ENCODE measurements around the gene FNTB. TPM values are rescaled to one million over a fixed set of nuclear protein-coding genes. Genes with fewer than 3 reads are reported as not detected.

Gene FNTB
- polyA plus RNA-seq, 1 donor from 2014 or later: 6.7 TPM

DNA sequence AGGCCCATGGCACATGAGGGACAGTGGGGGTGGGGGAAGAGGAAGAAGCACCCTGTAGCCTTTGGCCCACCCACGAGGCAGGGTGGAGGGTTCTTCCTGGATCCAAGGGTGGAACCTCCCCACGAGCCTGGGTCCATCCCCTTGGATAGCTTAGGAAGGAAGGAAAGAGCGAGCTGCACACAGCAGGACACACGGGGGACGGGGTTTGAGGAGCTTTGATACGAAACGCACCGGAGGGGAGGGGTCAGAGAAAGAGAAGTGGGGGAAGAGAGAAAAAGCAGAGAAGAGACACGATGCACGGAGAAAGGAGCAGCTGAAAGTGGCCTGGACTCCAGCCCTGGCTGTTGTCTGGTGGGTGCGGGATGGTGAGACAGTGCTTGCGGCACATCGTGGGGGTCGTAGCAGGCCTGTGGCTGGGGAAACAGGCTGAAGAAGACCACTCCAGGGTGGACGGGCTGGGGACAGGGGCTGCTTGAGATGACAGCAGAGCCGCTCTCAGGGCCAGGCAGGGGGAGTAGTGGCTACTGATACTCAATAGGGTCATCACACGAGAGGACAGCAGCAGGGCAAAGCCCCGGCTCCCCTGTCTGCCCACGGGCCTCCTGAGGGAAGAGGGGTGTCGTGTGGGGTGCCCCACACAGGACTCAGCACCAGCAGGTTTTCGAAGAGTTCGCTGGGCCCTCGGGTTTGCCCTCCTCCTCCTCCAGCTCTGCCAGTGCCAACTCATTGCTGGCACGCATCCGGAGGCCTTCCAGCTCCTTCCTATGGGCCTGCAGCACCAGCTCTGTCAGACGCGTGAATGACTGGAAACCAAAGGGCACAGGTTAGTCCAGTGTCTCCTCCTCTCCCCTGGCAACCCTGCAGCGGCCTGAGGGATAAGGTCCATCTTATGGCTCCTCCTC is 38.7 kb upstream of the FNTB start:
- no peaks in the 10 kb centered on the region for H3K27me3 ChIP-seq (ENCODE audit: insufficient read depth, low read depth, low read length)
- TF ChIP-seq, protein P1, sequence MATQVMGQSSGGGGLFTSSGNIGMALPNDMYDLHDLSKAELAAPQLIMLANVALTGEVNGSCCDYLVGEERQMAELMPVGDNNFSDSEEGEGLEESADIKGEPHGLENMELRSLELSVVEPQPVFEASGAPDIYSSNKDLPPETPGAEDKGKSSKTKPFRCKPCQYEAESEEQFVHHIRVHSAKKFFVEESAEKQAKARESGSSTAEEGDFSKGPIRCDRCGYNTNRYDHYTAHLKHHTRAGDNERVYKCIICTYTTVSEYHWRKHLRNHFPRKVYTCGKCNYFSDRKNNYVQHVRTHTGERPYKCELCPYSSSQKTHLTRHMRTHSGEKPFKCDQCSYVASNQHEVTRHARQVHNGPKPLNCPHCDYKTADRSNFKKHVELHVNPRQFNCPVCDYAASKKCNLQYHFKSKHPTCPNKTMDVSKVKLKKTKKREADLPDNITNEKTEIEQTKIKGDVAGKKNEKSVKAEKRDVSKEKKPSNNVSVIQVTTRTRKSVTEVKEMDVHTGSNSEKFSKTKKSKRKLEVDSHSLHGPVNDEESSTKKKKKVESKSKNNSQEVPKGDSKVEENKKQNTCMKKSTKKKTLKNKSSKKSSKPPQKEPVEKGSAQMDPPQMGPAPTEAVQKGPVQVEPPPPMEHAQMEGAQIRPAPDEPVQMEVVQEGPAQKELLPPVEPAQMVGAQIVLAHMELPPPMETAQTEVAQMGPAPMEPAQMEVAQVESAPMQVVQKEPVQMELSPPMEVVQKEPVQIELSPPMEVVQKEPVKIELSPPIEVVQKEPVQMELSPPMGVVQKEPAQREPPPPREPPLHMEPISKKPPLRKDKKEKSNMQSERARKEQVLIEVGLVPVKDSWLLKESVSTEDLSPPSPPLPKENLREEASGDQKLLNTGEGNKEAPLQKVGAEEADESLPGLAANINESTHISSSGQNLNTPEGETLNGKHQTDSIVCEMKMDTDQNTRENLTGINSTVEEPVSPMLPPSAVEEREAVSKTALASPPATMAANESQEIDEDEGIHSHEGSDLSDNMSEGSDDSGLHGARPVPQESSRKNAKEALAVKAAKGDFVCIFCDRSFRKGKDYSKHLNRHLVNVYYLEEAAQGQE (IDR thresholded peaks at IDR 0.05; ENCODE audit: borderline replicate concordance): no peak
- TF ChIP-seq EZH2 (IDR thresholded peaks at IDR 0.05; ENCODE audit: borderline replicate concordance, insufficient read depth, low read length, poor library complexity, severe bottlenecking): no peak
- no peak for TF ChIP-seq MXI1 (conservative IDR thresholded peaks at IDR 0.05; ENCODE audit: poor library complexity, severe bottlenecking)
- TF ChIP-seq SMC3 (conservative IDR thresholded peaks at IDR 0.05; ENCODE audit: poor library complexity): no peak
- no peaks in the 10 kb centered on the region for H3K9me2 ChIP-seq (ENCODE audit: insufficient read depth, low read length)
- no peak overlapping the region for H3K9ac ChIP-seq (ENCODE audit: low read length)
- H2AFZ ChIP-seq (ENCODE audit: low read depth, low read length): no peak overlapping the region
- H3F3A ChIP-seq (ENCODE audit: insufficient read depth, low read length, poor library complexity, severe bottlenecking): no peaks in the 10 kb centered on the region
- no peak overlapping the region for H3K4me2 ChIP-seq (ENCODE audit: low read length)
- H3K79me2 ChIP-seq (replicated peaks; ENCODE audit: insufficient read depth, low read length): no peaks in the 10 kb centered on the region
- no peak overlapping the region for H3K27ac ChIP-seq (ENCODE audit: low read length)
- H3K4me3 ChIP-seq (ENCODE audit: low read length): no peak overlapping the region
- H3K36me3 ChIP-seq (ENCODE audit: insufficient read depth, low read length): no peaks in the 10 kb centered on the region
- no peaks in the 10 kb centered on the region for H4K20me1 ChIP-seq (ENCODE audit: insufficient read depth)
- H3K9me3 ChIP-seq (ENCODE audit: low read length): no peaks in the 10 kb centered on the region

DNA sequence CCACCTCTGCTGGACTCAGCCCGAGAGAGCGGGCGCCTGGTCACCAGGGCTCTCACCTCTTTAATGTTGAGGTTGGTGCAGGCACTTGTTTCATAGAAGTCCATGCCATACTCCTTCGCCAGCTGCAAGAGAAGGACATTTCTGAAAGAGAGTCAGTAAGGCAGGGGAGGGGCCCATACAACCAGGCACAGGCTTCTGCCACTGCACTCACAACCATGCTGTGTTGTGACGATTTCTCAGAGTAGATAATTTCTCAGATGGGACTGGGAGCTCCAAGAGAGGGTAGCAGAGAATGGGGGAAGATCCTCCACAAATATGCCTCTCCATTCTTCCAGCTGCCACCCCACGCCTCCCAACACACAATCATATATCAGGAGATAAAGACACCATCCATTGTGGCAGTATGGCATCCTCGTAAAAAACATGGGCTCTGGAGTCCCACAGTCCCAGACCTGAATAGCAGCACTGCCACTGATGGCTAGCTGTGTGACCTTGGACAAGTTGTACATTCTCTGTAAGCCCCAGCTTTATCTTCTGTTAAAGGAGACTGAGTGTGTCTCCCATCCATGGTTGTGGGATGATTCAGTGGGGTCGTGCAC is 38.0 kb upstream of the FNTB start:
- Histone ChIP-seq H3K9ac (ENCODE audit: low read length) (no peak overlapping the region), H2AFZ (ENCODE audit: low read depth, low read length) (no peak overlapping the region), H3K4me2 (ENCODE audit: low read length) (no peak overlapping the region), H3K27me3 (ENCODE audit: insufficient read depth, low read depth, low read length) (no peaks in the 10 kb centered on the region), H3K4me3 (ENCODE audit: low read length) (no peak overlapping the region), H3K9me3 (ENCODE audit: low read length) (no peaks in the 10 kb centered on the region), H3K36me3 (ENCODE audit: insufficient read depth, low read length) (no peaks in the 10 kb centered on the region), H4K20me1 (ENCODE audit: insufficient read depth) (no peaks in the 10 kb centered on the region), H3F3A (ENCODE audit: insufficient read depth, low read length, poor library complexity, severe bottlenecking) (no peaks in the 10 kb centered on the region), H3K79me2 (replicated peaks; ENCODE audit: insufficient read depth, low read length) (no peaks in the 10 kb centered on the region), H3K9me2 (ENCODE audit: insufficient read depth, low read length) (no peaks in the 10 kb centered on the region), H3K27ac (ENCODE audit: low read length) (no peak overlapping the region)
- no peak for TF ChIP-seq EZH2 (IDR thresholded peaks at IDR 0.05; ENCODE audit: borderline replicate concordance, insufficient read depth, low read length, poor library complexity, severe bottlenecking)
- TF ChIP-seq SMC3 (conservative IDR thresholded peaks at IDR 0.05; ENCODE audit: poor library complexity): no peak
- TF ChIP-seq, protein P2, sequence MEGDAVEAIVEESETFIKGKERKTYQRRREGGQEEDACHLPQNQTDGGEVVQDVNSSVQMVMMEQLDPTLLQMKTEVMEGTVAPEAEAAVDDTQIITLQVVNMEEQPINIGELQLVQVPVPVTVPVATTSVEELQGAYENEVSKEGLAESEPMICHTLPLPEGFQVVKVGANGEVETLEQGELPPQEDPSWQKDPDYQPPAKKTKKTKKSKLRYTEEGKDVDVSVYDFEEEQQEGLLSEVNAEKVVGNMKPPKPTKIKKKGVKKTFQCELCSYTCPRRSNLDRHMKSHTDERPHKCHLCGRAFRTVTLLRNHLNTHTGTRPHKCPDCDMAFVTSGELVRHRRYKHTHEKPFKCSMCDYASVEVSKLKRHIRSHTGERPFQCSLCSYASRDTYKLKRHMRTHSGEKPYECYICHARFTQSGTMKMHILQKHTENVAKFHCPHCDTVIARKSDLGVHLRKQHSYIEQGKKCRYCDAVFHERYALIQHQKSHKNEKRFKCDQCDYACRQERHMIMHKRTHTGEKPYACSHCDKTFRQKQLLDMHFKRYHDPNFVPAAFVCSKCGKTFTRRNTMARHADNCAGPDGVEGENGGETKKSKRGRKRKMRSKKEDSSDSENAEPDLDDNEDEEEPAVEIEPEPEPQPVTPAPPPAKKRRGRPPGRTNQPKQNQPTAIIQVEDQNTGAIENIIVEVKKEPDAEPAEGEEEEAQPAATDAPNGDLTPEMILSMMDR (IDR thresholded peaks at IDR 0.05; ENCODE audit: poor library complexity, severe bottlenecking): no peak
- TF ChIP-seq POLR2AphosphoS5 (IDR thresholded peaks at IDR 0.05): no peak
- no peak for TF ChIP-seq RAD21 (conservative IDR thresholded peaks at IDR 0.05)
- TF ChIP-seq, protein P1 (IDR thresholded peaks at IDR 0.05; ENCODE audit: borderline replicate concordance): no peak
- TF ChIP-seq EP300 (conservative IDR thresholded peaks at IDR 0.05; ENCODE audit: poor library complexity, severe bottlenecking): no peak
- no peak for TF ChIP-seq MXI1 (conservative IDR thresholded peaks at IDR 0.05; ENCODE audit: poor library complexity, severe bottlenecking)
- TF ChIP-seq TAF1 (IDR thresholded peaks at IDR 0.05; ENCODE audit: low read depth): no peak
